RWPE2 (cell line): ENCODE data around the gene ADK.

Source experiments
- ATAC-seq: fragments of 200-7000 bp; cut with Tn5 transposase; 3 replicates; pipeline ENCODE4 v1.9.1; 2021; ENCODE audit warnings: low read depth
- DNase-seq: peaks from one replicate; pipeline ENCODE4 v3.0.0-alpha.2; 2020; ENCODE audit warnings: low spot score
- H3K27ac ChIP-seq: fragments of 450-650 bp; 2 replicates; pipeline ENCODE4 v1.5.1; 2017; ENCODE audit warnings: mild to moderate bottlenecking; ENCODE audit not compliant: poor library complexity, severe bottlenecking
- H3K27me3 ChIP-seq: fragments of 250-450 bp; sonication (Bioruptor Pico); 2 replicates; pipeline ENCODE4 v1.5.1; 2021; ENCODE audit warnings: mild to moderate bottlenecking, moderate library complexity; ENCODE audit not compliant: insufficient read depth, poor library complexity, severe bottlenecking
- H3K36me3 ChIP-seq: fragments of 250-450 bp; sonication (Bioruptor Pico); 2 replicates; pipeline ENCODE4 v1.5.1; 2020; ENCODE audit warnings: low read depth, mild to moderate bottlenecking, moderate library complexity
- H3K4me1 ChIP-seq: fragments of 250-450 bp; sonication (Bioruptor Pico); 2 replicates; pipeline ENCODE4 v1.5.1; 2021; ENCODE audit warnings: mild to moderate bottlenecking, moderate library complexity; ENCODE audit not compliant: insufficient read depth, poor library complexity, severe bottlenecking
- H3K4me3 ChIP-seq: fragments of 250-450 bp; sonication (Bioruptor Pico); 2 replicates; pipeline ENCODE4 v1.5.1; 2021; ENCODE audit warnings: mild to moderate bottlenecking, moderate library complexity; ENCODE audit not compliant: severe bottlenecking
- H3K9me3 ChIP-seq: fragments of 250-450 bp; sonication (Bioruptor Pico); 2 replicates; pipeline ENCODE4 v1.5.1; 2021; ENCODE audit warnings: mild to moderate bottlenecking, moderate library complexity; ENCODE audit not compliant: severe bottlenecking
- TF ChIP-seq, protein P1 (sequence below): fragments of 450-650 bp; IDR thresholded peaks from one replicate; pipeline ENCODE4 v1.5.1; 2017; ENCODE audit warnings: mild to moderate bottlenecking, moderate library complexity; ENCODE audit not compliant: poor library complexity, severe bottlenecking

ADK gene

DNA sequence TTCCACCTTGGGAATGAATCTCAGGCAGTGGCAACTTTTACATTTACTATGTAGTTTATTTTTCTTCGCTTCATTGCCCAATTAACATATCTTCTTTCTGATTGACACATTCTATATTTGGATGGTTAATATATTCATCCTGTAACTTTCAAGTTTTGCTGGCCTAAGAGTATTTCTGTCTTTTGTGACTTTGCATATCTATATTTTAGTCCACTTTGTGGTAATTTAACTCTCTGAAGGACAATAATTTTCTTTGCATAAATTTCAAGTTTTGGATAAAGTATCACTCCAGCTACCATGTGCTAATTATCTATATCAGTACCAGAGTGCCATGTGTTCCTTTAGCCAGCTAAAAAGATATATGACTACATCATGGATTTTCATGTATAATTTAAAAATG, 523.9 kb downstream of the ADK start:
- Histone ChIP-seq H3K27ac (no peak overlapping the region), H3K4me3 (no peak overlapping the region), H3K4me1 (no peaks in the 10 kb centered on the region), H3K9me3 (no peaks in the 10 kb centered on the region), H3K36me3 (peaks cover 36% of the 10 kb centered on the region), H3K27me3 (no peaks in the 10 kb centered on the region)
- TF ChIP-seq, protein P1, sequence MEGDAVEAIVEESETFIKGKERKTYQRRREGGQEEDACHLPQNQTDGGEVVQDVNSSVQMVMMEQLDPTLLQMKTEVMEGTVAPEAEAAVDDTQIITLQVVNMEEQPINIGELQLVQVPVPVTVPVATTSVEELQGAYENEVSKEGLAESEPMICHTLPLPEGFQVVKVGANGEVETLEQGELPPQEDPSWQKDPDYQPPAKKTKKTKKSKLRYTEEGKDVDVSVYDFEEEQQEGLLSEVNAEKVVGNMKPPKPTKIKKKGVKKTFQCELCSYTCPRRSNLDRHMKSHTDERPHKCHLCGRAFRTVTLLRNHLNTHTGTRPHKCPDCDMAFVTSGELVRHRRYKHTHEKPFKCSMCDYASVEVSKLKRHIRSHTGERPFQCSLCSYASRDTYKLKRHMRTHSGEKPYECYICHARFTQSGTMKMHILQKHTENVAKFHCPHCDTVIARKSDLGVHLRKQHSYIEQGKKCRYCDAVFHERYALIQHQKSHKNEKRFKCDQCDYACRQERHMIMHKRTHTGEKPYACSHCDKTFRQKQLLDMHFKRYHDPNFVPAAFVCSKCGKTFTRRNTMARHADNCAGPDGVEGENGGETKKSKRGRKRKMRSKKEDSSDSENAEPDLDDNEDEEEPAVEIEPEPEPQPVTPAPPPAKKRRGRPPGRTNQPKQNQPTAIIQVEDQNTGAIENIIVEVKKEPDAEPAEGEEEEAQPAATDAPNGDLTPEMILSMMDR = no peak
- DNase-seq = no peak
- no peak for ATAC-seq

DNA sequence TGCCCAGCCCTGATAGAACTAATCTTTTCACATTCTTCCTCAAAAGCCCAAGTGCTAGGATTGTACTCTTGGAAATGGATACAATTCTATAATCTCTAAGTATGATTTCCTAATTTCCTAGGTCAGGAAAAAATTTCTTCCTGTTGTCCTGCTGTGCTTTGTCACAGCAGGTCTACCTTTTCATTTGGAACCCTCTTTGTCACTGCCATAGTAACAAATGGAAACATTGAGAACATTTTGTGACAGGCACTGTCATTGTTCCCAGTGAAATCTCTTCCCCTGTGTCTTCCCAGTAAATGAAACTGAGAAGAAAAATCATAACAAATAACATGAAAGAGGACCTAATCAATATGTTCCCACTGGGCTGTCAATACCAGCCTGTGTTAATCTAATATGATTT, 524.5 kb downstream of the ADK start:
- Histone ChIP-seq H3K9me3 (no peaks in the 10 kb centered on the region), H3K27ac (no peak overlapping the region), H3K36me3 (peaks cover 32% of the 10 kb centered on the region), H3K27me3 (no peaks in the 10 kb centered on the region), H3K4me3 (no peak overlapping the region), H3K4me1 (no peaks in the 10 kb centered on the region)
- ATAC-seq (no peak), DNase-seq (no peak)
- TF ChIP-seq, protein P1 = no peak

DNA sequence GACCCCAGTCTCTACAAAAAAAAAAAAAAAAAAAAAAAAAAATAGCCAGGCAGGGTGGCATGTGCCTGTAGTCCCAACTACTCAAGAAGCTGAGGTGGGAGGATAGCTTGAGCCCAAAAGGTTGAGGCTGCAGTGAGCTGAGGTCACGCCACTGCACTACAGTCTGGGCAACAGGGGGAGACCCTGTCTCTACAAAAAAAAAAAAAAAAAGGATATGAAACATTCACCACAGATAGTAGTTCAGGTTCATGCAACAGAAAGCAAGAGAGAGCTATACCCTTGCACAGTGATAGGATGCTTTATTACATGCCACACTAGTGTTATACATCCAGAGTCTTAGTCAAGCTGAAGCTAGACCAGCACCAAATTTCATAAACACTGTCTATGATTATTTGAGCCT, 526.9 kb downstream of the ADK start:
- Histone ChIP-seq H3K27ac (no peak overlapping the region), H3K4me1 (no peaks in the 10 kb centered on the region), H3K9me3 (no peaks in the 10 kb centered on the region), H3K27me3 (no peaks in the 10 kb centered on the region), H3K36me3 (peaks cover 21% of the 10 kb centered on the region), H3K4me3 (no peak overlapping the region)
- DNase-seq = no peak
- no peak for ATAC-seq
- TF ChIP-seq, protein P1 = no peak

DNA sequence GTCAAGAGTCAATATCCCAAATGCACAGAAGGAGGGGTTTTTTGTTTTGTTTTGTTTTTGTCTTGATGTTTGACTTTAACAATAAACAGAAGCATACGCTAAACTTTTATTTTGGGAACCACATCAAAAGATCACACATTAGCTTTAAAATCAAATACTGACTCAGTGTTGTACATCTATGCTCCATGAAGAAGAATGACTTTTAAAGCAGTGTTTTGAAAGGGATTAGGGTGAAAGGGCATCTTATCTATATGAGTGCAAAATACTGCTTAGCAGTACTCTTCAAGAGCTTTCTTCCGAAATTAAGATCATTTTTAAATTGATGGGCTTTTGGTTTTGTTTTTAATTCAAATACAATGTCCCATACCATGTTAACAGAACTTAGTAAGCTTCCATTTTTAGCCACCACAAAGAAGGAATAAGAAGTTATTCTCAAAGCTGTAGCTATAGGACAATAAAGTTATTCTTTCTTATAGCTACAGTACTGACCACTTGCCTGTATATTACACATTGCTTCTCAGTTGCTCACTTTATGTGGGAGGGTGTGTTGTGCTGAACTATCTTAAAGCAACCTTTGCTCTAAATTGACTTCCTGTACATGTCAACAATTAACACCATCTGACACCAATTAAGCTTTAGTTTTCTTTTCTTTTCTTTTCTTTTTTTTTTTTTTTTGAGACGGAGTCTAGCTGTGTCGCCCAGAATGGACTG, 531.1 kb downstream of the ADK start:
- TF ChIP-seq, protein P1 = no peak
- DNase-seq = no peak
- Histone ChIP-seq H3K9me3 (no peaks in the 10 kb centered on the region), H3K27ac (no peak overlapping the region), H3K36me3 (peaks cover 19% of the 10 kb centered on the region), H3K4me3 (no peak overlapping the region), H3K4me1 (no peaks in the 10 kb centered on the region), H3K27me3 (no peaks in the 10 kb centered on the region)
- ATAC-seq = no peak

DNA sequence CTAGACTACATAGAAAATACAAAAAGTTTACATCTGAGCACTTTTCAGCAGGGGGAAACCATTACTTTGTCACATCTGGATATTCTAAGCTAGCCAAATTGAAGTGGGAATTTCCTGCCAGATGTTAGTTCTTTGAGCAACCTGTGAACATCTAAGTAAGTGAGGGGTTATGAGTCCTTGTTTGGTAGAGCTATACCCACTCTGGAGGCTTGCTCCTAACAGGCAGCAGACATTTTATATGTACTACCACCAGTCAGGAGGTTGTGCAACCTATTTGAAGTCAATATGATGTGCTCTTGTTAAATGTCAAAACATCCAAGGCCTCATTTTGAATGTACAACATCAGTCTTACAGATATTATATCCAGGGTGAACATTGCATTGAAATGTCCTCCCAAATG, 532.0 kb downstream of the ADK start:
- no peak overlapping the region for H3K4me3 ChIP-seq

More for the DNA sequence above, 532.0 kb downstream of the ADK start:
- TF ChIP-seq, protein P1 = no peak
- no peaks in the 10 kb centered on the region for H3K27me3 ChIP-seq
- no peak for ATAC-seq
- no peaks in the 10 kb centered on the region for H3K9me3 ChIP-seq
- no peaks in the 10 kb centered on the region for H3K4me1 ChIP-seq
- no peak overlapping the region for H3K27ac ChIP-seq
- H3K36me3 ChIP-seq = peaks cover 24% of the 10 kb centered on the region
- DNase-seq = no peak
